Hepatocyte (in vitro differentiated cells): ENCODE results near the gene HES4.

Experiments
- CTCF ChIP-seq: fragments of 200-600 bp; sonication (generic); IDR thresholded peaks from 2 replicates; pipeline ENCODE4 v1.5.1; 2016; ENCODE audit warnings: antibody characterized with exemption, mild to moderate bottlenecking; ENCODE audit not compliant: poor library complexity
- EZH2phosphoT487 ChIP-seq: fragments of 200-600 bp; sonication (generic); IDR thresholded peaks from one replicate; pipeline ENCODE4 v1.6.1; 2018; ENCODE audit warnings: antibody characterized with exemption, mild to moderate bottlenecking, low read depth, moderate library complexity; ENCODE audit not compliant: unreplicated experiment, severe bottlenecking

- TF ChIP-seq CTCF (no peak), EZH2phosphoT487 (no peak)
Measured at GRCh38 chr1:969260-969855, 30.5 kb downstream of the HES4 start.
